Stimulated activated CD4-positive, alpha-beta T cell treated with anti-CD3 and anti-CD28 coated beads, Interleukin-4, amount 100 ng/mL, for 4 hours (primary cell): ENCODE data around the gene TNFRSF4.
"Not testable (repeated sequence)": the region's sequence is repeated elsewhere in the genome, so short reads cannot be mapped to it uniquely, and the experiment has no call there.

Experiments
- DNase-seq, 2 experiments: peaks; one replicate each; pipeline ENCODE4 v3.0.0-alpha.2; 2020

The TNFRSF4 gene

GRCh38 chr1:1181129-1181937 lies 32.6 kb downstream of the TNFRSF4 start:
- DNase-seq, result no peak

- no peak for DNase-seq
Measured at GRCh38 chr1:1179983-1180861, 33.7 kb downstream of the TNFRSF4 start.

GRCh38 chr1:1179346-1179982 lies 34.5 kb downstream of the TNFRSF4 start:
- no peak for DNase-seq

- DNase-seq, result no peak
Measured at GRCh38 chr1:1178794-1179331, 35.1 kb downstream of the TNFRSF4 start.

- no peak for DNase-seq
Measured at GRCh38 chr1:1177452-1178206, 36.3 kb downstream of the TNFRSF4 start.

- DNase-seq, result no peak
Measured at GRCh38 chr1:1176931-1177330, 37.0 kb downstream of the TNFRSF4 start.

GRCh38 chr1:1176063-1176761 lies 37.7 kb downstream of the TNFRSF4 start:
- not testable (repeated sequence) for DNase-seq

GRCh38 chr1:1175221-1176062 lies 38.5 kb downstream of the TNFRSF4 start:
- DNase-seq, result no peak

GRCh38 chr1:1173793-1174415 lies 40.0 kb downstream of the TNFRSF4 start, which contains the start of gene TTLL10:
Gene TTLL10 (plus strand): TSS chr1:1173880. CDS start chr1:1179216, 5,336 bp downstream.
- peak; percentile 24 to 39 for DNase-seq

GRCh38 chr1:1173061-1173792 lies 40.7 kb downstream of the TNFRSF4 start:
- no peak for DNase-seq

- DNase-seq, result peak in 1 of 2 experiments; percentile 15
Measured at GRCh38 chr1:1171546-1172340, 42.2 kb downstream of the TNFRSF4 start.

GRCh38 chr1:1171161-1171545 lies 42.8 kb downstream of the TNFRSF4 start:
- DNase-seq, result no peak

- no peak for DNase-seq
Measured at GRCh38 chr1:1170215-1171091, 43.5 kb downstream of the TNFRSF4 start.

GRCh38 chr1:1169429-1170214 lies 44.3 kb downstream of the TNFRSF4 start:
- DNase-seq, result no peak

GRCh38 chr1:1168451-1169411 lies 45.2 kb downstream of the TNFRSF4 start:
- no peak for DNase-seq
